Activated T-helper 1 cell treated with Interleukin-2 at 50 U/mL for 16 hours (primary cell): ENCODE results near the gene KSR1.

Experiments used
- DNase-seq: peaks from one replicate; pipeline ENCODE4 v3.0.0-alpha.2; 2020; ENCODE audit warnings: low read depth

Gene KSR1

DNA sequence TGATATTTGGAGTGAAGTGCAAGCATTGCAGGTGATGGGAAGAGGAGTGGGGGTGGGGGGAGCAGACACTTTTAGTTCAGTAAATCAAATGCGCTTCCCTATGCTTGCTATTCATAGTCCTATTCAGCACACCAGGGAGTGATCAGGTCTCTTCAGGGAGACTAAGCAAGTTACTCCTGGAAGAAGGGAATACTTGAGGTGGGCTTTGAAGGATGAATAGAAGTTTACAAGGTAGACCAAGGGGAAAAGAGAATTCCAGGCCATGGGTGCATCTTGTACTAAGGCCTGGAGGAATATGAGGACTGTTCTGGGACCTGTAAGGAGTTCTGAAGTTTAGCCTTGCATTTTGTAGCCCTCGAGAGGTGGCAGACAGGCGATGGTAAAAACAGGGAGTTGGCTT is 134.6 kb downstream of the KSR1 start:
- DNase-seq, result no peak

DNA sequence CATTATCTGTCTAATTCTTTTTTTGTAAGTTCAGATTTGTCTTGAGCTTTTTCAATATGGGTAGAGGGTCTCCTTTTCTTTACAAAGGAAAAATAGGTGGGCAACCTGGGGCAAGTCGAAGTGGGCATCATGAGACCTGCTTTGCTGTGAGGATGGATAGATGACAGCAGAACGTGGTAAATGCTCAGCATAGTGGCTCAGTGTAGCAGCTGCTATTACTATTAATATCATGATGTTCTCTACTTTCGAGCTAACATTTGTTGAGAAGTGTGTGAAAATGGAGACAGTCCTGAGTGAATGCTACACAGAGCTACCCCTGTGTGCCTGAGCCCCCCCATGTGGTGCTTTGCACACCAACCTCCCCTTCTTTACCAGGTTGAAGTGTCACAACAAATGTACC is 135.7 kb downstream of the KSR1 start:
- DNase-seq, result no peak

DNA sequence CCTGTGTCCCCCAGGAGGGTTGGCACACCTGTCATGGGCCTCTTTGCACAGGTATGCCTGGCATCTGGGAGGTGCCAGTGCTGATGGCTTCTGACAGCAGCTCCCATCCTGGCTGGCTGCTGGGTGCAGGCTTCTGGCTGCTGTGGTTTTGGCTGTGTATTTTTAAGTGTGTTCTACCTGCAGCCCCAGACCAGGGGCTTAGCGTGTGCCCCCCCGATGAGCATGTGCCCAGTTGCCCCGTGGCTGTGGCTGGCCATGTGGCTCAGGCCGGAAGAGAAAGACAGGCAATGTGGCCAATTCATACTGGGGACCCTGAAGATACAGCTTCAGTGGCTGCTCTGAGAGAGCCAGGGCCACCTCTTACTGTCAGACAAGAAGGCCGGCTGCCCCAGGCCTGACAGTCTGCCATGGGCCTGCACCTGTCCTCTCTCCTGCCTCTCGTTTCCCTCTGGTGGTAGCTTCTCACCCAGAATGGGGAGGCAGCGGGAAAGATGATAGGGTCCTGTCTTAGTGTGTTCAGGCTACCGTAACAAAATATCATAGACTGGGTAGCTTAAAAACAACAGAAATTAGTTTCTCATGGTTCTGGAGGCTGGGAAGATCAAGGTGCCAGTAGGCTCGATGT is 137.1 kb downstream of the KSR1 start:
- no peak for DNase-seq

DNA sequence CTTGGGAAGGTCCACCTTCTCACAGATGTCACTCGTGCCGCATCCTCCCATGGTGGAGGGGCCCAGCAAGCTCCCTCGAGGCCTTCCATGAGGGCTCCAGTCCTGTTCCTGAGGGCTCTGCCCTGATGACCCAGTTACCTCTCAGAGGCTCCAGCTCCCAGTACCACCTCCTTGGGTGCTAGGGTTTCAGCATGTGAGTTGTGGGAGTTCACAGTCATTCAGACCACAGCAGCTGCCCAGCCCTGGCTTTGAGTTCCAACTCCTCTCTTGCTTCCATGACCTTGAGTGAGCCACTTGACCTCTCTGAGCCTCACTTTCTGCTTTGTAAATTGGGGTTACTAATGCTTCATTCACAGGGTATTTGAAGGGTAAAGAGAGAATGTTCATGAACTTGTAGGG is 137.6 kb downstream of the KSR1 start:
- DNase-seq, result no peak

DNA sequence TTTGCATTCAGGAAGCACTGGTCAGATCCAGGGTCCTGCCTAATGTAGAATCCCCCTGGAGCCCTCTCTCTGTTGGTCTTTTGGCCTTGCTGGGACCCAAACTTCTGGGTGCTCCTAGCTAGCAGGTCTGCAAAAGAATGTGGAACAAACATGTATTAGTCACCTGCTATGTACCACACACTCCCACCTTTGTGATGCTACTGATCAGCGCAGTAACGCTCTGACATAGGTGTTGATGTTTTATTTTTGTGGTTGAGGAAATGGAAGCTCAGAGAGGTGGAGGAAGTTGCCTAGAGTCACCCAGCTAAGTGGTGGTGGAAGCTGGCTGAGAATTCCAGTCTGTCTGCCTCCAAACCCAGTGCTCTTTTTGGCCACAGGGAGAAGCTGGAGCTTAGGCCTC is 139.0 kb downstream of the KSR1 start:
- DNase-seq, result no peak

DNA sequence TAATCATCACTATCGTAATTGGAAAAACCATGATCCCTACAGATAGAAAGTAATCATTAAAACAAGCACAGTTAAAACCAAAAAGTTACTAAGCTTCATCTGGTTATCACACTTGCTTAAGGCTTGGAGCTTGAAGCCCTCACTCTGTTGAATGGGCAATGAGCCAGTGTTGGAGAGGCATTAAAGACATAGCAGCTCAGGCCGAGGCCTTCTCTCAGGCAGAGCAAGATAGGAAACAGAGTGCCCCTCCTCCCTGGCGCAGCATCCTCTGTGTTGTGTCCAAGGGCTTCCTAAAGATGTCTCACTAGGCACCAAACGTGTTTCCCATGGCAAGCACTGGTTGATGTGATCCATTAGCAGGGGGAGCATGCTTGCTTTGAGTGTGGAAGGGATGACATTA is 139.8 kb downstream of the KSR1 start:
- DNase-seq, result no peak

DNA sequence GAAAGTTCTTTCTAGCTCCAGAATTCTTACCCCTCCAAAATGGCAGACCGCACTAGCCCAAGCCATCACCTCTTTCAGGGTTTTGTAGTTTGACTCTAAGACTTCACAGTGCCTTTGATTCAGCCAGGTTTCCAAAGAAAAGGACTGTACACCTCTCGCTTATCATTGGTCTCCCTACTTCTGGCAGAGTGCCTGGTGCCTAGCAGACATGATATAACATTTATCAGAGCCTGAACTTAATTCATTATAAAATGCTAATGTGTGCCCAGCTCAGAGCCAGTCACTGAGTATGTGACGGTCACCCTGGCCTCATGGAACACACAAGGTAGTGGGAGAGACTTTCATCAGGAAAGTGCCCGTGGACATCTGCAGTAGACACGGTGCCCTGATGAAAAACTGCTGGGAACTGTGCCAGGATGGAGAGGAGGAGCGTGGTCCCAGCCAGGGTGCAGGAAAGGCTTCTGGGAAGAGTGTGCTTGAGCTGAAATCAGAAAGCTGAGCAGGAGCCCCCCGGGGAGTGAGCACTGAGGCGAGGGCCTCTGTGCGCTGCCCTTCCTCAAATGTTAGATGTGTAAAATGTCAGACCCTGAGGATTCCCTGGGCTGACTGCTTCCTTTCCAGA is 140.4 kb downstream of the KSR1 start:
- DNase-seq, result no peak

DNA sequence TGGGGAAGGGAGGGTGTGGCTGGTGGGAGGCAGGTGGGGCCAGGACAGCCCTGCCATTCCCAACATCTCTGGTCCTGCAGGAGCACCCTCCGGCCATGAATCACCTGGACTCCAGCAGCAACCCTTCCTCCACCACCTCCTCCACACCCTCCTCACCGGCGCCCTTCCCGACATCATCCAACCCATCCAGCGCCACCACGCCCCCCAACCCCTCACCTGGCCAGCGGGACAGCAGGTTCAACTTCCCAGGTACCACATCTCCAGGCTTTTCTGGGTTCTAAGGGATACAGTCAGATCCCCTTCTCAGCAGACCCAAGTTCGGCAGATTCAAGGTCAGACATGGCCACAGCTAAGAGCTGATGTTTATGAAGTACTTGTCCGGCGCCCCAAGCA is 140.9 kb downstream of the KSR1 start:
- no peak for DNase-seq

DNA sequence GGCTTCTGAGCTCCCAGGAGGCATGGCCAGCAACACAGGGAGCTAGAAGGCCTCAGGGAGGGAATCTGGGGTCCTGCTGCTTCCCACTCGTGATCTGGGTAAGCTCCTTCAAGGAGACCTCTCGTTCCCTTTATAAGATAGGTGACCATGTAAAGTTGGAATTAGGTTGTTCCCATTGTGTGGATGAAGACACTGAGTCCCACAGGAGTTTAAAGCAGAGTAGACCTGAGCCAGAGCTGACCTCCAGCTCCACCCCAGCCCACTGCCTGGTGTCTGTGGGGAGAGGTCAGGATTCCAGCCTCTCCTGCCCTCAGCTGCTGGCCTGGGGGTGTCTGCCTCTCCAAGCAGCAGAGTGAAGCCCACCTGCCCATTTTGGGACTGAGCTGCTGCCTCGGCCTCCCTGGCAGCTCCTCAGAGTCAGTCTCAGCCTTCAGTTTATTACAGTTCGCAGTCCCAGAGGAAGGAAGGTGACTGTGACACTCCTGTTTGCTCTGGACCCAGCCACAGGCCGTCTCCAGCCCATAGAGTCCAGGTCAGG is 141.6 kb downstream of the KSR1 start:
- DNase-seq, result no peak

DNA sequence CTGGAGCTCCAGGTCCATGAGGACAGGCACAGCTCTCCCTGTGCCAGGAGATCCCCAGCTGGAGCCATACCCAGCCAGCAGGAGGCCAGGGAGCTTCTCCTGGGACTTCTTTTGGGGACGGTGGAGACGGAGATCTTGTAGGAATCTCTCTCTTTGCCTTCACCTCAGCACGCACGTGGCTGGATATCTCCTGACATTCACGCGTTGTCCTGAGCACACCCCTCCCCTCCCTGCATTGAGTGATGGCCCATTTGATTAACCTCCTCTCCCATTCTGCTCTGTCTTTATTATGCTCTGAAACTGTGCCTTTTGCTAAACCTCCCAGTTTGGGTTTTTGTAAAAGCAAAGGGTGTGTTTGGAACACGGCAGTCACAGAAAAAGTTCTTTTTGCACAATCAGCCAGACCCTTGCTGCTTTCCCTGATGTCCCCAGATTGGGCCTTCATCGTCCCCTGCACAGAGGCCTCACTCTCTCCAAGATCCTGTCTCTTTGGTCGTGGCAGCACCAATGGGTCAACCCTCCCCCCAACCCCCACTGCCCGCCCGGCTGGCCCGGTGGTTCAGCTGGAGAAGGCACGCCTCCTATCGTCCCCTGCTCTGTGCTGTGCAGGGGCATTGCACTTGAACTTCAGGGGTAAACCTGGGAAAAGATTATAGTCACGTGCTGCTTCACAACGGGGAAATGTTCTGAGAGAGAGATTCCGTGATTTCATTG is 142.2 kb downstream of the KSR1 start:
- no peak for DNase-seq

DNA sequence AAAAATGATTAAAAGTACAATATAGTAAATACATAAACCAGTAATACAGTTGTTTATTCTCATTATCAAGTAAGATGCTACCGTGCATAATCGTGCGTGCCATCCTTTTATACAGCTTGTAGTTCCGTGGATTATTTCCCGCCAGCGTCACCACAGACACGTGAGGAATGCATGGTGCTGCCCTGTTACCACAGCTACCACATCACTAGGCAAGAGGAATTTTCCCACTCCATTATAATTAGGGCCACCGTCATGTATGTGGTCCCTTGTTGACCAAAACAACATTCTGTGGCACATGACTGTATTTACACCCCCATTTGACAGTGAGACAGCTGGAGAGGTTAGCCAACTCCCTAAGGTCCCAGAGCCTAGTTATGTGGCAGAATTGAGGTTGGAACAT is 144.2 kb downstream of the KSR1 start:
- no peak for DNase-seq

DNA sequence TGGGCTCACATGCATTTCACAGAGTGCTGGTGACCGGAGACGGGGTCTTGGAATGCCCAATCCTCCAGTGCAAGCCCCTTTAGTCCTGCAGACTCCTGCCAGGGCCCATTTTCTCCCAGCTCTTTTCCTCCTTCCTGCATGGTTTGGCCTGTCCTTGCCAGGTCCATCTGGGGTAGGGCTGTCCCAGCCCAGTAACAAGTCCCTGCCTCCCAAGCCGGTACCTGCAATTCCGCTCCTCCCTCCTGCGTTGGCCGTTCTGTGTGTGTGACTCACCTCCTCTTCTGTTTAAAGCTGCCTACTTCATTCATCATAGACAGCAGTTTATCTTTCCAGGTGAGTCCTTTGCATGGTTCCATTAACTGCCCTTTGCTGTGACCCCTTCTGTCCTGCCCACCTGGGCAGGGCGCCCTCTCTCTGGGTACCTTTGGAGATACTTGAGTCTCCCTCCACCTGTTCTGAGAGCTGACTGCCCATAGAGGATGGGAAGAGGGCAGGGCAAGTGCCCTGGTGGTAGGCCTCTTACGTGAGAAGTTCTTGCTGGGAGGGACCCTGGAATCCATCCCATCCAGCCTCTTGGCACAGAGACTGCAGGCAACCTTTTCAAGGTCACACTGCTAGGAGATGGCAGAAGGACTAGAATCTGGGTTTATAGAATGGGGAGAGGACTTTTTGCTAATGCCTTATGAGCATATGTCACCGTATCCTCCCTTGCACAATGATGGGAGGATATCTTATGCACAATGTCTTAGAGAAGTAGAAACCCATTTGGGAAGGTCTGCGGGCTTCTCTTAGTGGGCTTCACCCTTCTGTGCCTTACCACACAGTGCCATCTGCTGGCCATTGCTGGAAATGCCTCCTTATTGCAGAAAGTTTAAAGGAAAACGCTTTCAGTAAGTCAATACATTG is 145.1 kb downstream of the KSR1 start:
- DNase-seq, result peak; percentile 64

DNA sequence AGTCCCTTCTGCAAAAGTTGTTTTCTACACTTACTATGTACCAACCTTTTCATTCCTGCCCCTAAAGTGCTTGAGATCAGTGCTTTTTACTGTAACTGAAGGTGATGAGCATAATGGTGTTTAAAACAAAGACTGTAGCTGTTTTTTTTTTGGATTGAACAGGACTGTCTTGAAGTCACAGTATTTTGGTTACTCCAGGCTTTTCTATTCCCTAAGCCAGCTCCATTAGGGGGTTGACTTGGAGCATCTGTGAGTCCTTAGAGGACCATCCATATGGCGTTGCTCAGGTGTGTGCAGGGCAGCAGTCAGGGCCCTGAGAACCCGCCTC is 145.7 kb downstream of the KSR1 start:
- DNase-seq, result no peak

DNA sequence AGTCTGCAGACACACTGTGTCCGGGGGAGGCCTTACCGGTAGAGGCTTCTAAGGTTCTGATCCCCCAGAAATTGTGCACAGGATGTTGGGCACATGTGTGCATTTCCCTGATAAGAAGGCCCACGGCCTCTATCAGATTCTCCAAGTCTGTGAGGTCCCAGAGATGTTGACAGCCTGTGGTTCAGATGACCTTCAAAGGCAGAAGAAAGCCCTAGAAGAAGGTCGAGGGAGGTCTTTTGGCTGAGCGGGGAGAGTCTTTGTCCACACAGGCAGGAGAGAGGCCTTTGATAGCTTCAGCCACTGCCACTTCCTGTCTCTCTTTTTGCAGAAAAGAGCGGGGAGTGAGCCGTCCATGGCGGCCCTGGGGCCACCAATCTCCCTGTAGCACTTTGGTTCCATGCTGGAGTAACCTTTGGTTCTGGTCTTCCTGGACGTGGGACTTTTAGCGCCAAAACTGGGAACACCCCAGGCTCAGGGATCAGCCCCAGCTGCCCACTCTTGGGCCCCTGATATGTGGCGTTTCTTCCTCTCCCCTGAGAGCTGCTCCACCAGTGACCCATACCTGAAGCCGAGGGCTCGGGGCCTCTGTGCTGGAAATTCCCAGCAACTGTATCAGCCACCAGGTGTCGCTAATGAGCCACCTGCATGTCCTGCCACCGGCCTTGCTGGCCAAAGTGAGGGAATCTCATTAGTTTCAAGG is 146.6 kb downstream of the KSR1 start:
- DNase-seq, result peak; percentile 41

DNA sequence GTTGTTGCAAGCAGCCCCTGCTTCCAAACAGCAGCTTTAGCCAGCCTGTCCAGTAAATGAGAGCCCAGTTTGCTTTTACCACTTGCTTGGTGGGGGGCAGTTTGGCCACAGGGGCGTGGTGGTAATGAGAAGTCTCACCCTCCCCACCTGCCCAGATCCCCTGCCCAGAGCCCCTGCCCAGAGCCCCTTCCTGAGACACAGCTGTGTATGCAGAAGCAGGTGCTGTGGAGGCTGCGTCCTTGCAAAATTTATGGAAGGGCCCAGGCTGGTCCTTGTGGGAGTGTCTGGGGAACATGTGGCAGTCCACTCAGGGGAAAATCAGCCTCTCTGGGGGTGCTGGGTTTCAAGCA is 147.1 kb downstream of the KSR1 start:
- no peak for DNase-seq

DNA sequence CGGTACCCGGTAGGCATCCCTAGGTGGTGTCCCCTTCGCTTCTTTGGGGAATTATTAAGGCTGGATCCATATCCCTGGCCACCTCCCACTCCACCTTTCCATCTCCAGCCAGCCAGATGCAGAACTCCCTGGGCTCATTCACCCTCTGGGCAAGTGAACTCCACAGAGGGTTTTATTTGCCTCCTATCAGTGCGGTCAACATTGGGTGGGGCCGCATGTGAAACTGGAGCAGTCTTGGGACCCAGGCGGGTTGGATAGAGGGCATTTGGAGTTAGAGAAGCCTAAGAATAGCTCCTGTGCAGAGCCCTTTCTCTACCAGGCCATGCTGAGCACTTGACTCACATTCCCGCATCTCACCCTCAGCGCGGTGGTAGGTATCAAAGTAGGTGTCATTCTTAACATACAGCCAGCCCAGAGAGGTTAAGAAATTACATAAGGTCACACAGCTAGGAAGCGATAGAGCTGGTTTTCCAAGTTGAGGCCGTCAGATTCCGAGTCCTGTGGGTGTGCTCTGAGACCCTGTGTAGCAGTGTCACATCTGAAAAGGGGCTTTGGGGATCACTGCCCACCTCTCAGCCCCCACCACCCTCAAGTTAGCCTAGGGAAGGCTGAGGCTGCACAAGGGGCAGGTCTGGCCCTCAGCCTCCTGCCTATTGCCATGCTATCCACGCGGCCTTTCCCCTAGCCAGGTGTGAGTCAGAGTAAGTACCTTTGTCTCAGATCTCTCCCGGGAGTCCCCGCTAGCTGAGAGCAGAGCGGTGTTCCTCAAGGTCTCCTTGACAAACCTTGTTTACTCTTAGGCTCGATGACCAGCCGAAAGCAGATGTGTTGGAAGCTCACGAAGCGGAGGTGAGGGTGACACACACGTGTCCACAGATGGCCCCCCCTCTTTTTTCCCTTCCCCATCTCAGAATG is 147.9 kb downstream of the KSR1 start:
- DNase-seq, result no peak

DNA sequence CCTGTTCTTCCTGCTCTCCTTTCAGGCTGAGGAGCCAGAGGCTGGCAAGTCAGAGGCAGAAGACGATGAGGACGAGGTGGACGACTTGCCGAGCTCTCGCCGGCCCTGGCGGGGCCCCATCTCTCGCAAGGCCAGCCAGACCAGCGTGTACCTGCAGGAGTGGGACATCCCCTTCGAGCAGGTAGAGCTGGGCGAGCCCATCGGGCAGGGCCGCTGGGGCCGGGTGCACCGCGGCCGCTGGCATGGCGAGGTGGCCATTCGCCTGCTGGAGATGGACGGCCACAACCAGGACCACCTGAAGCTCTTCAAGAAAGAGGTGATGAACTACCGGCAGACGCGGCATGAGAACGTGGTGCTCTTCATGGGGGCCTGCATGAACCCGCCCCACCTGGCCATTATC is 149.2 kb downstream of the KSR1 start:
- DNase-seq, result no peak

DNA sequence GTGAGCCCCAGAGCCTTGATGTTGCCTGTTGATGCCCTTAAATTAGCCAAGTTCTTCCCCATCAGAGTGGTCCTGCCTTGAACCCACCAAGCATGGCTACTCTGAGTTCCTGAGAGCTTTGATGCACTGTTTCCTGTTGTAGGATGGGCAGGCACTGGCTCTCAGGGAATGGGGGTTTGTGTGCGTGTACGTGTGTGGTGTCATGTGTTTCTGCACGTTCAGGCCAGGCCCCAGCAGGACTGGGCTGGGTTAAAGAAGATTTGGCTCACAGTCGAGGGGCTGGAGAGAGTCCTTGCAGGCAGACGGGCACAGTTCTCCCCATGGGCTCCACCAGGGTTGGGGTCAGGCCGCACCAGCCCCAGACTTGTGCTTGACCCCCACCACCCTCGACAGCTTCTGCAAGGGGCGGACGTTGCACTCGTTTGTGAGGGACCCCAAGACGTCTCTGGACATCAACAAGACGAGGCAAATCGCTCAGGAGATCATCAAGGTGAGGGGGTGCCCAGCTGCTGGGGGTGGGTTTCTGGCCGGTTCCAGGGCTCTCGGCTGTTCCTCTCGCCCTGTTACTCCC is 151.4 kb downstream of the KSR1 start:
- no peak for DNase-seq

DNA sequence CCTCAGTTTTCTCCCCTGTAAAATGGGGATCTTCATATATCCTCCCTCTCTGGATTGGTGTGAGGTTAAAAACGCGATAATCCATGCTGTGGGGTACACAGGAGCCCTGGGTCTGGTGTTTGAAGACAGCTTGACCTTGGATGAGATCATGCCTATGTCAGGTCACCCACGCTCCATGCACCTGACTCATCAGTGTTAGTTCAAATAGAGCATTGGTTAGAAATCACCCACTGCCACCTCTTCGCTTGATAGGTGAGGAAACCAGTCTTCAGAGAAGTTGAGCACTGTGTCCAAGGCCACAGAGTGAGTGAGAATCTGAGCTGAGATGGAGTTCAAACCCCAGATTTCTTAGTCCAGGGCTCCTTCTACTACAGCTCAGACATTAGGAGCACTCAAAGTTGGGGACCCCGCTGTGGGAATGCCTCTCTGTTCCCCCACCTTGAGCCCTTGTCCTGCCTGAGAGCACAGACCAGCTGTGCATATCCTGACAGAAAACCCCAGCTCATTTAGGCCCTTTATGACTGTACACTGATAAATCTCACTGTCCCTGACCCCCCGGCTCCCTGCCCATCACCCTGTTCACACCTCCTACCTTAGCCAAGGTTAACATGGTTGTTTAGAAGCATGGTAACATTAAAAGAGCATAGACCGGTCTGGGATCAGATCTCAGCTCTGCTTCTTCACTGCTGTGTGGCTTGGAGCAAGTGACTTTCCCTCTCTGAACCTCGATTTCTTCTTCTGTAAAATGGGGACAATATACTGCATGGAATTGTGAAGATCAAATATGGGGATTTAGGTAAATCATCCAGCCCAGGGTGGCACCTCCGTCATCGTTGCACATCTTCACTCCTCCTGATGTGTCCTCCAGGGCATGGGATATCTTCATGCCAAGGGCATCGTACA is 152.3 kb downstream of the KSR1 start:
- DNase-seq, result no peak
